Neural crest cell (in vitro differentiated cells): Measurements from ENCODE around the gene XKR8. TPM values are rescaled to one million over a fixed set of nuclear protein-coding genes. Genes with fewer than 3 reads are reported as not detected.

ENCODE experiments used
- DNase-seq: peaks from one replicate; pipeline ENCODE4 v3.0.0; 2021; ENCODE audit warnings: low read depth, mixed read lengths, low spot score
- H3K27ac Mint-ChIP-seq: one replicate; pipeline ENCODE4 v1.8.0; 2021; ENCODE audit warnings: mild to moderate bottlenecking, mixed read lengths; ENCODE audit not compliant: unreplicated experiment
- H3K27me3 Mint-ChIP-seq: 2 replicates; pipeline ENCODE4 v1.8.0; 2021; ENCODE audit warnings: low read depth, mild to moderate bottlenecking, mixed read lengths
- H3K36me3 Mint-ChIP-seq: 2 replicates; pipeline ENCODE4 v1.8.0; 2021; ENCODE audit warnings: low read depth, mild to moderate bottlenecking, mixed read lengths
- H3K4me1 Mint-ChIP-seq: 2 replicates; pipeline ENCODE4 v1.8.0; 2021; ENCODE audit warnings: mixed read lengths
- H3K4me3 Mint-ChIP-seq: one replicate; pipeline ENCODE4 v1.8.0; 2021; ENCODE audit warnings: mild to moderate bottlenecking, mixed read lengths
- H3K9me3 Mint-ChIP-seq: 2 replicates; pipeline ENCODE4 v1.8.0; 2021; ENCODE audit warnings: mixed read lengths
- CTCF ChIP-seq: fragments of 200-600 bp; sonication (generic); conservative IDR thresholded peaks from 2 replicates; pipeline ENCODE4 v1.5.0; 2021; ENCODE audit warnings: antibody characterized with exemption, mild to moderate bottlenecking
- total RNA-seq: library from RNA; stranded (reverse); gene quantifications from 2 replicates; pipeline ENCODE4 v1.2.1, GENCODE V29; 2021

Gene XKR8
- total RNA-seq, 1 donor from 2014 or later: 11.8 TPM

GRCh38 chr1:28010969-28011368 is 51.2 kb downstream of the XKR8 start:
- no peak for TF ChIP-seq CTCF
- Mint-ChIP-seq H3K4me1 (peaks cover 6% of the 10 kb centered on the region), H3K9me3 (no peaks in the 10 kb centered on the region), H3K27ac (no peak overlapping the region), H3K36me3 (peaks cover 9% of the 10 kb centered on the region), H3K27me3 (no peaks in the 10 kb centered on the region), H3K4me3 (no peak overlapping the region)
- DNase-seq: no peak

Other genes starting within 250 kb of the XKR8 start
- gene FAM76A, start 234.0 kb upstream of the XKR8 start, total RNA-seq: 12.4 and 13.8 TPM in 2 replicates
- 26.5 and 26.9 TPM in 2 replicates for gene STX12, start 186.8 kb upstream of the XKR8 start, total RNA-seq
- gene PPP1R8, start 129.2 kb upstream of the XKR8 start, total RNA-seq: 66.1 and 70.4 TPM in 2 replicates
- gene THEMIS2, start 87.4 kb upstream of the XKR8 start, total RNA-seq: 5.5 and 5.7 TPM in 2 replicates
- 63.0 and 72.1 TPM in 2 replicates for gene RPA2, start 45.4 kb upstream of the XKR8 start, total RNA-seq
- not detected in 2 replicates for gene SMPDL3B, start 25.0 kb upstream of the XKR8 start, total RNA-seq
- gene EYA3, start 128.6 kb downstream of the XKR8 start, total RNA-seq: 35.9 and 39.5 TPM in 2 replicates
- gene PTAFR, start 216.7 kb downstream of the XKR8 start, total RNA-seq: 0.25 and 0.28 TPM in 2 replicates